Measurements from ENCODE around the gene RSL1D1. TPM values are rescaled to one million over a fixed set of nuclear protein-coding genes. Genes with fewer than 3 reads are reported as not detected.
"Not testable (repeated sequence)": the region's sequence is repeated elsewhere in the genome, so short reads cannot be mapped to it uniquely, and the experiment has no call there.

RSL1D1 gene
- total RNA-seq, 1 donor from 2014 or later, result 89.6 TPM

DNA sequence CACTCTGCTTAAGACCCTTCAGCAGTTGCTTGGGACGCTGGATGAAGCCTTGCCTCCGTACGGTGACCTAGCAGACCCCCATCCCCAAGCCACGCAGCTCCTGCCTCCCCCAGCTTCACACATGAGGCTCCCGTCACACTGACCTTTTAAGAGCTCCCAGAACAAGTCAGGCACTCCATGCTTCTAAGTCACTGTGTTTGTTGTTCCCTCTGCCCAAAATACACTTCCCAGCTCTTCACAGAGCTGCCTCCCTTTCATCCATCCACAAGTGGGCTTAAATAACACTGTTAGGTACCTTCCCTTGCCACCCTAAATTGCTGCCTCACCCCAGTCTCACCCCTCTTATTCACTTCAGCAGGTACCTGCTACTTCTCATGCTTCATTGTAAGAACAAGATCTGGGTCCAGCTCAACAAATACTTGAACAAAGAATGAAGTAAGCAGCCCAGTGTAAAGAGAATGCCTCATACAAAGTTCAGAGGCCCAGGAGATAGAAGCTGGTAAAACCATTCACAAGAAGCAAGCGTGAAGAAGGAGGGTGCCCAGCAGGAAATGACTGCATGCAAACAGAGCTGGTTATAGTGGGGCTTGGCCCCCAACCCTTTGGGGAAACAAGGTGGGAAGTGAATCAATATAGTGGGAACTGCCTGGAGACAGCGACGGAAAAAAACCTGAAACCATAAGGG is 60.1 kb downstream of the RSL1D1 start:
- peaks cover 74% of the 10 kb centered on the region for H3K4me1 Mint-ChIP-seq (ENCODE audit: low read depth)
- no peaks in the 10 kb centered on the region for H3K27me3 Mint-ChIP-seq (ENCODE audit: low read depth)
- peak overlapping the region; percentile 38 for H3K27ac Mint-ChIP-seq (ENCODE audit: unreplicated experiment)
- no peaks in the 10 kb centered on the region for H3K9me3 Mint-ChIP-seq (ENCODE audit: low read depth)
- no peak overlapping the region for H3K4me3 Mint-ChIP-seq (ENCODE audit: unreplicated experiment)
- TF ChIP-seq, protein P1, sequence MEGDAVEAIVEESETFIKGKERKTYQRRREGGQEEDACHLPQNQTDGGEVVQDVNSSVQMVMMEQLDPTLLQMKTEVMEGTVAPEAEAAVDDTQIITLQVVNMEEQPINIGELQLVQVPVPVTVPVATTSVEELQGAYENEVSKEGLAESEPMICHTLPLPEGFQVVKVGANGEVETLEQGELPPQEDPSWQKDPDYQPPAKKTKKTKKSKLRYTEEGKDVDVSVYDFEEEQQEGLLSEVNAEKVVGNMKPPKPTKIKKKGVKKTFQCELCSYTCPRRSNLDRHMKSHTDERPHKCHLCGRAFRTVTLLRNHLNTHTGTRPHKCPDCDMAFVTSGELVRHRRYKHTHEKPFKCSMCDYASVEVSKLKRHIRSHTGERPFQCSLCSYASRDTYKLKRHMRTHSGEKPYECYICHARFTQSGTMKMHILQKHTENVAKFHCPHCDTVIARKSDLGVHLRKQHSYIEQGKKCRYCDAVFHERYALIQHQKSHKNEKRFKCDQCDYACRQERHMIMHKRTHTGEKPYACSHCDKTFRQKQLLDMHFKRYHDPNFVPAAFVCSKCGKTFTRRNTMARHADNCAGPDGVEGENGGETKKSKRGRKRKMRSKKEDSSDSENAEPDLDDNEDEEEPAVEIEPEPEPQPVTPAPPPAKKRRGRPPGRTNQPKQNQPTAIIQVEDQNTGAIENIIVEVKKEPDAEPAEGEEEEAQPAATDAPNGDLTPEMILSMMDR (IDR thresholded peaks at IDR 0.05), result no peak
- DNase-seq (ENCODE audit: low spot score), result peak; percentile 42
- peaks cover 14% of the 10 kb centered on the region for H3K36me3 Mint-ChIP-seq (ENCODE audit: low read depth)

DNA sequence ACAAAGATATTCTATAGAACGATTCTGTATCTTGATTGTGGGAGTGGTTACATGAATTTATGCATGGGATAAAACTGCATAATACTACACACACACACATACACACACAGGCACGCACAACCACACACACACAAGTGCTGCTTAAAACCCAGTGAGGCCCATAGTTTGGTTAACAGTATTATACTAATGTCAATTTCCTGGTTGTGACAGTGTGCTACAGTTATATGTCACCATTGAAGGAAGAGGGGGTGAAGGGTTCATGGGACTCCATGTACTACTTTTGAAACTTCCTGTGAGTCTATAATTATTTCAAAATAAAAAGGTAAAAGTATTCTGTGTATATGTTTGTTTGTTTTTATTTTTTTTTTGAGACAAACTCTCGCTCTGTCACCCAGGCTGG is 62.4 kb downstream of the RSL1D1 start:
- H3K27me3 Mint-ChIP-seq (ENCODE audit: low read depth), result no peaks in the 10 kb centered on the region
- no peak overlapping the region for H3K27ac Mint-ChIP-seq (ENCODE audit: unreplicated experiment)
- DNase-seq (ENCODE audit: low spot score), result no peak
- TF ChIP-seq, protein P1 (IDR thresholded peaks at IDR 0.05), result no peak
- H3K4me1 Mint-ChIP-seq (ENCODE audit: low read depth), result peaks cover 67% of the 10 kb centered on the region
- H3K36me3 Mint-ChIP-seq (ENCODE audit: low read depth), result peaks cover 10% of the 10 kb centered on the region
- H3K4me3 Mint-ChIP-seq (ENCODE audit: unreplicated experiment), result no peak overlapping the region
- no peaks in the 10 kb centered on the region for H3K9me3 Mint-ChIP-seq (ENCODE audit: low read depth)

DNA sequence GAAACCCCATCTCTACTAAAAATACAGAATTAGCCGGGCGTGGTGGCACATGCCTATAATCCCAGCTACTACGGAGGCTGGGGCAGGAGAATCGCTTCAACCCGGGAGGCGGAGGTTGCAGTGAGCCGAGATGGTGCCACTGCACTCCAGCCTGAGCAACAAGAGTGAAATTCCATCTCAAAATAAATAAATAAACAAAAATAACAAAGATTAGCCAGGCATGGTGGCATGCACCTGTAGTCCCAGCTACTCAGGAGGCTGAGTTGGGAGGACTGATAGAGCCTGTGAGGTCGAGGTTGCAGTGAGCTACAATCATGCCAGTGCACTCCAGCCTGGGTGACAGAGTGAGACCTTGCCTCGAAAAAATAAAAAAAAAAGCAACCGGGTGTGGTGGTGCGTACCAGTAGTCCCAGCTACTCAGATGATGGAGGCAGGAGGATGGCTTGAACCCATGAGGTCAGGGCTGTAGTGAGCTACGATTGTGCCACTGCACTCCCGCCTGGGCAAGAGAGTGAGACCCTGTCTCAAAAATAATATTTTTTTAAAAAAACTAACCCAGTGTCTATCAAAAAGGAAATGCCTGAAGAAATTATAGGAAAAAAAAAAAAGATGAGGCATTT is 66.3 kb downstream of the RSL1D1 start:
- H3K27ac Mint-ChIP-seq (ENCODE audit: unreplicated experiment); H3K27me3 Mint-ChIP-seq (ENCODE audit: low read depth); H3K4me3 Mint-ChIP-seq (ENCODE audit: unreplicated experiment); H3K9me3 Mint-ChIP-seq (ENCODE audit: low read depth); DNase-seq (ENCODE audit: low spot score): not testable (repeated sequence)
- Mint-ChIP-seq H3K4me1 (ENCODE audit: low read depth) (peaks cover 70% of the 10 kb centered on the region), H3K36me3 (ENCODE audit: low read depth) (peaks cover 10% of the 10 kb centered on the region)

DNA sequence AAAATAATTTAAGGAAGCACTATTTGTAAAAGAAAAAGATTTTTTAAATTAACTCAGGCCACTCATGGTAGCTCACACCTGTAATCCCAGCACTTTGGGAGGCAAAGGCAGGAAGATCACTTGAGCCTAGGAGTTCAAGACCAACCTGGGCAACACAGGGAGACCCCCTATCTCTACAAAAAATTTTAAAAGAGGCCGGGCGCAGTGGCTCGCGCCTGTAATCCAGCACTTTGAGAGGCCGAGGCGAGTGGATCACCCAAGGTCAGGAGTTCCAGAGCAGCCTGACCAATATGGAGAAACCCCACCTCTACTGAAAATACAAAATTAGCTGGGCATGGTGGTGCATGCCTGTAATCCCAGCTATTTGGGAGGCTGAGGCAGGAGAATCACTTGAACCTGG is 67.0 kb downstream of the RSL1D1 start:
- Mint-ChIP-seq H3K4me1 (ENCODE audit: low read depth) (peaks cover 70% of the 10 kb centered on the region), H3K27ac (ENCODE audit: unreplicated experiment) (peak overlapping the region; percentile 76)
- H3K27me3 Mint-ChIP-seq (ENCODE audit: low read depth); H3K36me3 Mint-ChIP-seq (ENCODE audit: low read depth); H3K4me3 Mint-ChIP-seq (ENCODE audit: unreplicated experiment); H3K9me3 Mint-ChIP-seq (ENCODE audit: low read depth); DNase-seq (ENCODE audit: low spot score): not testable (repeated sequence)

DNA sequence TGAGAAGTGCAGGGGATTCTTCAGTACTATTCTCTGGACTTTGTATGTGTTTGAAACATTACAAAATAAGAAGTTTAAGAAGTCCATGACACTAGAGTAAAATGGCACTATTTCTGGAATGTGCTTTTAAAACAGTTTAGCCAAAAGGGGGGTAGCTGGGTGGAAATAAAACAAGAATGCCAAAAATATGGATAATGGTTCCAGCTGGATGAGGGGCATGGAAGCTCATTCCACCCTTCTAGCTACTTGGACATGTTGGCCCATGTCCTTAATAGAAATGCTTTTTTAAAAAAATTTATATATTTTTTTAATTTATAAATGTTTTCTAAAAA is 67.3 kb downstream of the RSL1D1 start:
- Mint-ChIP-seq H3K27me3 (ENCODE audit: low read depth) (no peaks in the 10 kb centered on the region), H3K9me3 (ENCODE audit: low read depth) (no peaks in the 10 kb centered on the region), H3K4me1 (ENCODE audit: low read depth) (peaks cover 70% of the 10 kb centered on the region), H3K4me3 (ENCODE audit: unreplicated experiment) (peak overlapping the region; percentile 54), H3K36me3 (ENCODE audit: low read depth) (peaks cover 9% of the 10 kb centered on the region), H3K27ac (ENCODE audit: unreplicated experiment) (peak overlapping the region; percentile 96)
- DNase-seq (ENCODE audit: low spot score), result no peak
- TF ChIP-seq, protein P1 (IDR thresholded peaks at IDR 0.05), result no peak

Other genes with a start within 250 kb of the RSL1D1 start
- 12.5 to 15.3 TPM (median 14.0 TPM) in 3 replicates for gene SNN, start 183.1 kb downstream of the RSL1D1 start, total RNA-seq
- gene TXNDC11, start 108.7 kb downstream of the RSL1D1 start, total RNA-seq, result 34.9 to 53.1 TPM (median 39.7 TPM) in 3 replicates
- 56.0 to 72.4 TPM (median 57.9 TPM) in 3 replicates for gene ZC3H7A, start 54.3 kb downstream of the RSL1D1 start, total RNA-seq
- 96.1 to 103 TPM (median 99.3 TPM) in 3 replicates for gene GSPT1, start 64.4 kb upstream of the RSL1D1 start, total RNA-seq
- gene NPIPB2, start 90.5 kb upstream of the RSL1D1 start, total RNA-seq, result 5.9 to 11.9 TPM (median 6.2 TPM) in 3 replicates
- gene TNFRSF17, start 113.7 kb upstream of the RSL1D1 start, total RNA-seq, result not detected in 3 replicates
- 13.6 to 23.2 TPM (median 14.3 TPM) in 3 replicates for gene SNX29, start 125.2 kb upstream of the RSL1D1 start, total RNA-seq

All from chondrocyte (in vitro differentiated cells).